GM18909 (cell line): ENCODE data around the gene USP46.
A peak's percentile ranks its signal among the peaks of the same experiment; 100 is the strongest.

Source experiments
- ATAC-seq: cut with Tn5 transposase; IDR thresholded peaks from one replicate; pipeline ENCODE4 v1.9.1; 2021; ENCODE audit warnings: mild to moderate bottlenecking; ENCODE audit not compliant: unreplicated experiment, poor library complexity

USP46 gene

GRCh38 chr4:52577624-52577962, 81.5 kb downstream of the USP46 start:
- ATAC-seq = no peak

- no peak for ATAC-seq
These were observed 82.0 kb downstream of the USP46 start for GRCh38 chr4:52576961-52577623.

GRCh38 chr4:52576326-52576725, 82.8 kb downstream of the USP46 start:
- ATAC-seq = no peak

DNA sequence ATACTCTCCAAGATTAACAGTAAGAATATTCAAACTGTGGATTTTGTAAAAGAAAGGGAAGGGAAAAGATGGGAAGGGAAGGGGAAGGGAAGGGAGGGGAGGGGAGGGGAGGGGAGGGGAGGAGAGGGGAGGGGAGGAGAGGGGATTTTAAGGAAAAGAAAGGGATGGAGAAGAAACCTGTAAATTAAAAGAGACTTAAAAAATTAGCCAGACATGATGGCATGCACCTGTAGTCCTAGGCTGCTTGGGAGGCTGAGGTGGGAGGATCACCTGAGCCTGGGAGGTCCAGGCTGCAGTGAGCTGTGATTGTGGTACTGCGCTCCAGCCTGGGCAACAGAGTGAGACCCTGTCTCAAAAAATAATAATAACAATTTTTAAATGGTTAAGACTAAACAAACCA, 83.7 kb downstream of the USP46 start:
- ATAC-seq = no peak

GRCh38 chr4:52574036-52574435, 85.1 kb downstream of the USP46 start:
- no peak for ATAC-seq

- no peak for ATAC-seq
These were observed 85.5 kb downstream of the USP46 start for GRCh38 chr4:52573551-52573950.

DNA sequence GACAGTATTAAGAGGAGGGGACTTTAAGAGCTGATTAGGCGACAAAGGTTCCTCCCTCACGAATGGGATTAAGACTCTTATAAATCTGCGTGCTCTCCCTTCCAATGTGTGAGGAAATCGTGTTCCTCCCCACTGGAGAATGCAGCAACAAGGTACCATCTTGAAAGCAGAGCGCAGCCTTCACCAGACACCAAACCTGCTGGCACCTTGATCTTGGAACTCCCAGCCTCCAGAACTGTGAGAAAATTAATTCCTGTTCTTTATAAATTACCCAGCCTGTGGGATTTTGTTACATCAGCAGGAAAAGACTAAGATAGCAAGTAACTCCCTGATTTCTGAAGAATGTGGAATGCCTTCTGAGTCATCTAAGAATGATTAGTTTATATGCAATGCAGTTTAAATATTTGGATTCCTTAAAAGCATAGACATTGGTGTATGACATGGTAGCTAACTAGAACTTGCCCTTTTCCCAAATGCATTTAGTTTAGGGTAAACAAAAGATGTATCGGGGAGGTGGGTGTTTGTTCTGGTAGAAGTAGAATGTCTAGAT, 86.1 kb downstream of the USP46 start:
- no peak for ATAC-seq

GRCh38 chr4:52568351-52568750, 90.8 kb downstream of the USP46 start:
- ATAC-seq = no peak

GRCh38 chr4:52566136-52567031, 92.7 kb downstream of the USP46 start:
- no peak for ATAC-seq

- no peak for ATAC-seq
These were observed 98.2 kb downstream of the USP46 start for GRCh38 chr4:52560844-52561280.

DNA sequence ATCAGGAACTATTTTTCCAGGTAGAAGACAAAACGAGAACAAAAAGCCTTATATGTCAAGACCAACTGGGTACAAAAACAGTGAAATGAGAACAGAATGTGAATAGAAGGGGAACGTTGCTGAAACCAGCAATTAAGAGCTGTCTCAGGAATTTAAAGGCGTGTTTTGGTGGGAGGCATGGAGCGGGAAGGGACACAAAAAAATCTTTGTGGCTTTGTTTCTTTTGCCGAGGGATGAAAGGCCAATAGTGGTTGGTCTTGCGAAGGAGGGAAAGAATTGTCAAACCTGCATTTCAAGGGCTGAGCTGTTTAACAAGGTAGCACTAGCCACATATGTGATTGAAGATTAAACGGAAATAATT, 103.8 kb downstream of the USP46 start:
- ATAC-seq = no peak

GRCh38 chr4:52554612-52555355, 104.3 kb downstream of the USP46 start:
- ATAC-seq = no peak

GRCh38 chr4:52552778-52553177, 106.3 kb downstream of the USP46 start:
- no peak for ATAC-seq

GRCh38 chr4:52551487-52551886, 107.6 kb downstream of the USP46 start:
- no peak for ATAC-seq

GRCh38 chr4:52550186-52550585, 108.9 kb downstream of the USP46 start:
- no peak for ATAC-seq

GRCh38 chr4:52548818-52549570, 110.1 kb downstream of the USP46 start:
- no peak for ATAC-seq

DNA sequence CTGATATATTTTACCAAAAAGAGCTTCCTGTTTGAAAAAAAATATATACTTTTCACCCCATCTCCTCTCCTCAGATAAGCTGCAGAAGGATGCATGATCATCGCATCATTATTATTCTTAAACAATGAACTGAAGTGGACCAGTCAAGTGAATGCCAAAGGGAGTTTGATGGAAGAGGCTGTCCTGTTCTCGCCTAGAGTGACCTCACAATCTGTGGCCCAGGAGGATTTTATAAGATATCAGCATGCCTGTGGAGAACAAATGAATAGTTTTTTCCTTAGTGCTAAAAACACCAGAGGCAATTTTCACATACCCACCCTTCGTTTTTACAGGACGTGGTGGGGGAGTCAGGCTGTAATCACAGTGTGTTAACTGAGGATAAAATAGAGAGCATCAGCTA, 112.7 kb downstream of the USP46 start:
- no peak for ATAC-seq

DNA sequence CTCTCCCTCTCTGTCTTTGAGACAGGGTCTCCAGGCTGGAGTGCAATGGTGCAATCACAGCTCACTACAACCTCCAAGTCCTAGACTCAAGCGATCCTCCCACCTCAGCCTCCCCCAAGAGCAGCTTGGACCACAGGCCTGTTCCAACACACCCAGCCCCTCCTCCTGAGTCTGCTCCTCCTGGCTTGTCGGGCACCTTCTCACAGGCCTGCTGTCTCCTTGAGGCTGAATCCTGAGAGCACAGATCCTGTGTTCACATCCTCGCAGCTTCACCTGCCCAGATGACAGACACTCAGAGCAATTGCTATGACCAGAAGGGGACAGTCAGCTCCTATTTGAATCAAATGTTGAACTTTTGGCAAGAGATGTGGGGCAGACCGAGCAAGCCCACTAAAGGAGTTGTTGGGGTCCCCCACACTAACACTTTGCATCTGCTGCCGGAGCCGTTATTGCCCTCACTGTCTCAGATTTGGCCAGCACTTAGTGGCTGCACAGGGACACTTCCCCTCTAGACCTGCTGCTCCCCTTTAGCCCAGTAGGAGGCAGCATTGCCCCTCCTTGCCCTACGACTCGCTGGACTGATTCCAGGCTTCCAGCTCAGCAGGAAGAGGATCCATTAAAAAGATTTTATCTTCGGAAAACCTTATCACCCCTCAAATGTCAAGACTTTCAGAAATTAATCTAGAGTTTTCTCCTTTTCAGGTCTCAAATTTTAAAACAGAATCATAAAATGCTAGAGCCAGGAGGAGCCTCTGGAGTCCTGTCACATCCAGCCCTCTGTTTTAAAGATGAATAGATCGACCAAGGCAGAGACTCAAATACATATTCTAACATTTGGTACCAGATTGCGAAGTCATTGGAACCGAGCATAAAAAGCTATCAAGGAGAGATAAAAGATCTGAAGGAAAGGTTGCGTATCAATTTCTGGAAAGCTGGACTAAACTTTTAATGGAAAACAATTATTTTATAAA, 113.7 kb downstream of the USP46 start:
- ATAC-seq = peak; percentile 74
